Body of pancreas (tissue), 4 donors: Measurements from ENCODE around the gene TADA1. TPM values are rescaled to one million over a fixed set of nuclear protein-coding genes. Genes with fewer than 3 reads are reported as not detected.

Source experiments
- ATAC-seq: fragments of 150-250 bp; one replicate; pipeline ENCODE4 v1.9.1; 2016
- DNase-seq, 4 donors: peaks; one replicate each; pipeline ENCODE4 v3.0.0-alpha.2; 2019
- H3K27ac ChIP-seq, 4 donors: fragments of 200-600 bp; sonication (generic); 1 replicate in 3 of 4; 2 replicates in 1 of 4; pipeline versions ENCODE4 v1.5.1 to v1.6.1; 2016 to 2019; ENCODE audit warnings: mild to moderate bottlenecking in 1 of 4, mixed read lengths in 1 of 4, moderate library complexity in 1 of 4
- H3K27me3 ChIP-seq, 2 donors: fragments of 200-600 bp; sonication (generic); one replicate each; pipeline ENCODE4 v1.6.0; 2016; ENCODE audit warnings: mild to moderate bottlenecking in 1 of 2
- H3K36me3 ChIP-seq, 2 donors: fragments of 200-600 bp; sonication (generic); replicated peaks in 1 of 2; 2 replicates each; pipeline ENCODE4 v1.5.1; 2016; ENCODE audit warnings: low read depth in 2 of 2; ENCODE audit not compliant: insufficient read depth in 1 of 2
- H3K4me1 ChIP-seq: fragments of 200-600 bp; sonication (generic); one replicate; pipeline ENCODE4 v1.6.0; 2016
- H3K4me3 ChIP-seq, 2 donors: fragments of 200-600 bp; sonication (generic); 1 replicate in 1 of 2; 2 replicates in 1 of 2; pipeline ENCODE4 v1.5.1; 2016 to 2019
- H3K9me3 ChIP-seq, 3 donors: fragments of 200-600 bp; sonication (generic); 1 replicate in 2 of 3; 2 replicates in 1 of 3; pipeline ENCODE4 v1.5.1; 2016
- POLR2A ChIP-seq, 3 donors: fragments of 450-650 bp; IDR thresholded peaks; one replicate each; pipeline ENCODE4 v1.6.1; 2016; ENCODE audit warnings: antibody characterized with exemption in 3 of 3, mild to moderate bottlenecking in 2 of 3
- WGBS, 2 donors: methylation state at CpG; one replicate each; pipeline ENCODE4 v1.1.5; 2017; 5-methylcytosine and 5-hydroxymethylcytosine counted together
- intact Hi-C: fragments of 100-400 bp; cut with DNase I; formaldehyde crosslinking; loops from one replicate; pipeline ENCODE4 v1.15.1; 2023
- total RNA-seq, 2 donors: library from RNA; depleted of rRNA; stranded (reverse); fragments of >200 nt; gene quantifications; one replicate each; pipeline ENCODE4 v1.1.0, GENCODE V29; 2016
- TF ChIP-seq, protein P1 (sequence below), 7 experiments: fragments of 450-650 bp in 4 of 7; fragments of 200-600 bp in 3 of 7; sonication (generic) in 3 of 7; IDR thresholded peaks; one replicate each; pipeline ENCODE4 v1.5.1; 2016 to 2019; ENCODE audit warnings: antibody characterized with exemption in 7 of 7

Gene TADA1
- total RNA-seq, 2 donors from 2014 or later, result 0.99 to 4.9 TPM

DNA sequence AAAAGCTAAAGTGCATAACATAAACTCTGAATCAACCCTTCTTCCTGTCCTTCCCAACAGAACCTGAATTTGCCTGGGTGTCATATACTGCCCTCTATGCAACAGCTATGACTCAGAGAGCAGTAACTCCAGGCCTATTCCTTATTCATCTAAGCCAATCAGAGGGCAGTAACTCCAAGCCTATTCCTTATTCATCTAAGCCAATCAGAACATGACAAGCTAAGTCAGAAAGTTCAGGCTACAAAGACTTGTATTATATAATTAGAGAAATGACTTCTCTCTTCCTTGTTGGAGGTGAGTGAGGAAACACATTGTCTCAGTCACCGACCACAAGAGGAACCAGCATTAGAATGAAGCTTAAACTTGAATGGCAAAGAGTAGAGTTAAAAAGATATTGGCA, 26.2 kb upstream of the TADA1 start:
- ATAC-seq (no peak), DNase-seq (no peak)
- Histone ChIP-seq H3K9me3 (no peaks in the 10 kb centered on the region), H3K27ac (no peak overlapping the region), H3K4me3 (no peak overlapping the region), H3K27me3 (no peaks in the 10 kb centered on the region), H3K4me1 (no peaks in the 10 kb centered on the region), H3K36me3 (no peaks in the 10 kb centered on the region)
- WGBS, 2 donors, result 72 to 97% methylated on average over 1 of the region's 1 CpG
- intact Hi-C loops, result no loop called here
- TF ChIP-seq POLR2A (IDR thresholded peaks at IDR 0.05), result no peak
- TF ChIP-seq, protein P1, sequence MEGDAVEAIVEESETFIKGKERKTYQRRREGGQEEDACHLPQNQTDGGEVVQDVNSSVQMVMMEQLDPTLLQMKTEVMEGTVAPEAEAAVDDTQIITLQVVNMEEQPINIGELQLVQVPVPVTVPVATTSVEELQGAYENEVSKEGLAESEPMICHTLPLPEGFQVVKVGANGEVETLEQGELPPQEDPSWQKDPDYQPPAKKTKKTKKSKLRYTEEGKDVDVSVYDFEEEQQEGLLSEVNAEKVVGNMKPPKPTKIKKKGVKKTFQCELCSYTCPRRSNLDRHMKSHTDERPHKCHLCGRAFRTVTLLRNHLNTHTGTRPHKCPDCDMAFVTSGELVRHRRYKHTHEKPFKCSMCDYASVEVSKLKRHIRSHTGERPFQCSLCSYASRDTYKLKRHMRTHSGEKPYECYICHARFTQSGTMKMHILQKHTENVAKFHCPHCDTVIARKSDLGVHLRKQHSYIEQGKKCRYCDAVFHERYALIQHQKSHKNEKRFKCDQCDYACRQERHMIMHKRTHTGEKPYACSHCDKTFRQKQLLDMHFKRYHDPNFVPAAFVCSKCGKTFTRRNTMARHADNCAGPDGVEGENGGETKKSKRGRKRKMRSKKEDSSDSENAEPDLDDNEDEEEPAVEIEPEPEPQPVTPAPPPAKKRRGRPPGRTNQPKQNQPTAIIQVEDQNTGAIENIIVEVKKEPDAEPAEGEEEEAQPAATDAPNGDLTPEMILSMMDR (IDR thresholded peaks at IDR 0.05), result no peak

DNA sequence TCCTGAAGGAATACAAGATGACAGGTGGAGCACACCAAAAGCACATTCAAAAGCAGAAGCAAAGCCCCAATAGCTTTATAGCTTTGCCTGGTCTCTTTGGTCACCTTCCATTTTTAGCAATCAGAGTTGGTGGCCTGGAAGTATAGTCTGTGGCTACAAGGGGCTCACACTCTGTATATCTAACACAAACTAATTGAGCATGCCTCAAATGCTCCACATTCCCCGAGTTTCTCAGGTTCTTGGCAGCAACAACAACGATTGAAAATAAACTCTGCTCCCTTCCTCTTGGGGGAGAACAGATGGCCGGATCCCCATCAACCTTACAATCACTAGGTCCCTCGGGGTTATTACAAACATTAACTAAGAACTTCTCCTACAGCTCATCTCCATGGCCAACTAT, 24.9 kb upstream of the TADA1 start:
- DNase-seq (no peak), ATAC-seq (no peak)
- no peaks in the 10 kb centered on the region for H3K9me3 ChIP-seq
- H3K36me3 ChIP-seq, result no peaks in the 10 kb centered on the region
- no peak for TF ChIP-seq POLR2A (IDR thresholded peaks at IDR 0.05)
- TF ChIP-seq, protein P1 (IDR thresholded peaks at IDR 0.05), result no peak
- H3K27me3 ChIP-seq, result no peaks in the 10 kb centered on the region
- no peaks in the 10 kb centered on the region for H3K4me1 ChIP-seq
- intact Hi-C loops, result no loop called here
- no peak overlapping the region for H3K27ac ChIP-seq
- no peak overlapping the region for H3K4me3 ChIP-seq
- WGBS, 2 donors, result 18 to 25% methylated on average over 4 of the region's 4 CpGs

DNA sequence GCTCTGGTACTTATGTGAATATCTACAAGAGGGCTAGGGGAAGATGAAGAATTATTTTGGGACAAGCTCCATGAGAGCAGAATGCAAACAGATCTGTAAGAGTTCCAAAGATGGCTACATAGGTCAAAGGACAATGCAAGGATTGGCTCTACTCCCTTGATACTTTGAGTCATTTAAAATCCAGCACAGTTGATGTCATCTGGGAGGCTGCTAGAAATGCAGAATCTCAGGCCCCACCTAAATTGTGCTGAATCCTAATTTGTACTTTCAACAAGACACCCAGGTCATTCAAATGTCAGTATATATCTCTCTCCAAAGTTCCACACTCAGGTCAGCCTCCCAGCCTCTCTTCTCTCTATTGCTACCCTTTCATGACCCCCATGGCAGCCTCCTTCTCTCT, 23.7 kb upstream of the TADA1 start:
- H3K4me1 ChIP-seq, result no peaks in the 10 kb centered on the region
- intact Hi-C loops, result no loop called here
- H3K36me3 ChIP-seq, result no peaks in the 10 kb centered on the region
- no peaks in the 10 kb centered on the region for H3K9me3 ChIP-seq
- ATAC-seq, result no peak
- TF ChIP-seq, protein P1 (IDR thresholded peaks at IDR 0.05), result no peak
- no peak for TF ChIP-seq POLR2A (IDR thresholded peaks at IDR 0.05)
- DNase-seq, result no peak
- no peak overlapping the region for H3K4me3 ChIP-seq
- no peaks in the 10 kb centered on the region for H3K27me3 ChIP-seq
- no peak overlapping the region for H3K27ac ChIP-seq

DNA sequence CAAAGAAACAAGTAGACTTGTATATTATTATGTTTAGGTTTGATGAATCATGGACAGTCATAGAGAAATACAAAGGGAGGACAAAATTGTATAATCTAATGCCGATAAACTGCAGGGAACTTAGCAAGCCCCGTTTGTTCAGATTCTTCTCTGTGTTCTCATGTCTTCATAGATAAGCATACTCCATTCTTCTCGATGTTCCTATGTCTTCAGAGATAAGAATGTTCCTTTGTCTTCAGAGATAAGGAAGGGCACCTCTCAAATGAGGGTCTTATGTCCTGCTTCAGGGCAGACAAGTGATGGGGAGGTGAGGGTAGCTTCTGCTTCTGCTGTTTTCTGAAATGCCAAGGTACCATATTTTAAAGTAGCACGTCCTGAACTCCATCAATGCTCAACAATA, 19.7 kb upstream of the TADA1 start:
- DNase-seq (no peak), ATAC-seq (no peak)
- Histone ChIP-seq H3K9me3 (no peaks in the 10 kb centered on the region), H3K4me1 (no peaks in the 10 kb centered on the region), H3K27ac (no peak overlapping the region), H3K4me3 (no peak overlapping the region), H3K27me3 (no peaks in the 10 kb centered on the region), H3K36me3 (no peaks in the 10 kb centered on the region)
- WGBS, 2 donors, result 62 to 63% methylated on average over 4 of the region's 4 CpGs
- intact Hi-C loops, result no loop called here
- TF ChIP-seq, protein P1 (IDR thresholded peaks at IDR 0.05), result no peak
- TF ChIP-seq POLR2A (IDR thresholded peaks at IDR 0.05), result no peak

DNA sequence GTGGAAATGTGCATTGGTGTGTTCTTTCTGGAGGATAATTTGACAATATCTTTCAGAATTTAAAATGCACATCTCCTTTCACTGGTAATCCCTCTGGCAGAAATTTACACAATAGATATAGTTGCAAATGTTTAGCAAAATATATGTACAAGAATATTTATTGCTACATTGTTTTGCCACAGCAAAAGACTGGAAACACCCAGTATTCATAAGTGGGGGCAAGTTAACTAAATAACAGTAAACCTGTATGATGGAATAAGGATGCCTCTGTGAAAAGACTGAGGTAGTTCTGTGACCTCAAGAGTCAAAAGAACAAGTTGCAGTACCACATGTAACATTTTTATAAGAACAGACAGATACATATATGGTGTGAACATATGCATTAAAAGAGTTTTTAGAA, 13.7 kb upstream of the TADA1 start:
- Histone ChIP-seq H3K27me3 (no peaks in the 10 kb centered on the region), H3K36me3 (no peaks in the 10 kb centered on the region), H3K4me1 (no peaks in the 10 kb centered on the region), H3K4me3 (no peak overlapping the region), H3K27ac (no peak overlapping the region), H3K9me3 (no peaks in the 10 kb centered on the region)
- no peak for DNase-seq
- intact Hi-C loops, result no loop called here
- no peak for ATAC-seq
- TF ChIP-seq, protein P1 (IDR thresholded peaks at IDR 0.05), result no peak
- no peak for TF ChIP-seq POLR2A (IDR thresholded peaks at IDR 0.05)
